ENCODE data around the gene PELI2. TPM values are rescaled to one million over a fixed set of nuclear protein-coding genes. Genes with fewer than 3 reads are reported as not detected.

Gene PELI2
- total RNA-seq, 1 experiment from 2014 or later, result 23.5 TPM

DNA sequence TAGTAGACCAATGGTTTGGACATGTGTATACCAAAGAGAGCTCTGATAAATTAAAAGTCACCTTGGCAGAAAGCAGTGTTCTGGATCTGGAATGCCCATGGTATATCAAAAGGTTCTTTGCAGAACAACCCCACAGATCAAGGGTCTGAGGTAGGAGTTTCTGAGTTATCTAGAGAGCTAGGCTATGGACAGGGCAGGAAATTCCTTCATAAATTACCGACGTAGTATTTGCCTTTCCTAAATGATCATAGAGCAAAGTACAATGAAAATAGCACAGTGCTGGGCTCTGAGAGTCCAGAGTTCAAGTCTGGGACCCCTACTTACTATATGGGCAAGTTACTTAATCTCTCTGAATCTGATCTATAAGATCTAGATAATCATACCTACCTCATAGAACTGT lies 35.3 kb upstream of the PELI2 start:
- Mint-ChIP-seq H3K4me1 (peaks cover 22% of the 10 kb centered on the region), H3K27me3 (ENCODE audit: low read depth) (peaks cover 2% of the 10 kb centered on the region; the same call in 1 of the 2 replicates), H3K27ac (no peak overlapping the region), H3K4me3 (no peak overlapping the region), H3K36me3 (no peaks in the 10 kb centered on the region), H3K9me3 (peaks cover 13% of the 10 kb centered on the region)
- ChIA-PET POLR2A (no interaction called here), CTCF (no interaction called here)
- no peak for TF ChIP-seq GTF2I (CRISPR knock-in tag; conservative IDR thresholded peaks at IDR 0.05)
- TF ChIP-seq SMAD4 (CRISPR knock-in tag; IDR thresholded peaks at IDR 0.05), result no peak
- TF ChIP-seq NFE2L1 (CRISPR knock-in tag; IDR thresholded peaks at IDR 0.05), result no peak
- TF ChIP-seq, protein P1, sequence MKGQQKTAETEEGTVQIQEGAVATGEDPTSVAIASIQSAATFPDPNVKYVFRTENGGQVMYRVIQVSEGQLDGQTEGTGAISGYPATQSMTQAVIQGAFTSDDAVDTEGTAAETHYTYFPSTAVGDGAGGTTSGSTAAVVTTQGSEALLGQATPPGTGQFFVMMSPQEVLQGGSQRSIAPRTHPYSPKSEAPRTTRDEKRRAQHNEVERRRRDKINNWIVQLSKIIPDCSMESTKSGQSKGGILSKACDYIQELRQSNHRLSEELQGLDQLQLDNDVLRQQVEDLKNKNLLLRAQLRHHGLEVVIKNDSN (CRISPR knock-in tag; IDR thresholded peaks at IDR 0.05), result no peak
- TF ChIP-seq HMGA2 (CRISPR knock-in tag; IDR thresholded peaks at IDR 0.05), result no peak
- TF ChIP-seq, protein P2, sequence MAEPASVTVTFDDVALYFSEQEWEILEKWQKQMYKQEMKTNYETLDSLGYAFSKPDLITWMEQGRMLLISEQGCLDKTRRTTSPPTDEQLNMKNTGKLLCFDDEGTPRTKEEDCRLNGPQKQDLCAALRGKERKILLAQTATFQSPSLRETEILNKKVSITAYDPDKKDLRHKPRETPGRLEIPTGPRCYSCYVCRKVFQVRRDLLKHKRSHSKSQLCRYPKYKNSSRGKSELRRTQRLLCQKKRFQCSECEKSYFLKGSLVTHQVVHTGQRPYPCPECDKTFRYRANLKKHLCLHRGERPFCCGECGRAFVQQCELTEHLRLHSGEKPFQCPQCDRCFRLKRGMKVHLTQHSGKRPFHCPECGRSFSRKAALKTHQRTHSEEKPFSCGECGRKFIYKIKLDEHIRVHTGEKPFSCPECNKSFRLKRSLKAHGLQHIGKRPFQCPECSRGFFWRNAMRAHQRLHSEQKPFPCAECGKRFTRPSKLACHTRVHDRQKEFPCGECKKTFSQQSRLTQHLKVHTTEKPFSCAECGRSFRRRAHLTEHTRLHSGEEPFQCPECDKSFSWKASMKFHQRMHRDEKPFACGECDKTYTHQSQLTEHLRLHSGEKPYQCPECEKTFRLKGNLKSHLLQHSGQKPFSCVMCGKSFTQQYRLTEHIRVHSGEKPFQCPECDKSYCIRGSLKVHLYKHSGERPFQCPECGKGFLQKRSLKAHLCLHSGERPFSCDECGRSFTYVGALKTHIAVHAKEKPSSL (CRISPR knock-in tag; conservative IDR thresholded peaks at IDR 0.05), result no peak
- TF ChIP-seq, protein P3, sequence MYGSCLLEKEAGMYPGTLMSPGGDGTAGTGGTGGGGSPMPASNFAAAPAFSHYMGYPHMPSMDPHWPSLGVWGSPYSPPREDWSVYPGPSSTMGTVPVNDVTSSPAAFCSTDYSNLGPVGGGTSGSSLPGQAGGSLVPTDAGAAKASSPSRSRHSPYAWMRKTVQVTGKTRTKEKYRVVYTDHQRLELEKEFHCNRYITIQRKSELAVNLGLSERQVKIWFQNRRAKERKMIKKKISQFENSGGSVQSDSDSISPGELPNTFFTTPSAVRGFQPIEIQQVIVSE (CRISPR knock-in tag; IDR thresholded peaks at IDR 0.05; ENCODE audit: borderline replicate concordance), result no peak
- no peak for TF ChIP-seq CREB1 (CRISPR knock-in tag; IDR thresholded peaks at IDR 0.05)
- DNase-seq (ENCODE audit: low spot score) (no peak), ATAC-seq (no peak)

DNA sequence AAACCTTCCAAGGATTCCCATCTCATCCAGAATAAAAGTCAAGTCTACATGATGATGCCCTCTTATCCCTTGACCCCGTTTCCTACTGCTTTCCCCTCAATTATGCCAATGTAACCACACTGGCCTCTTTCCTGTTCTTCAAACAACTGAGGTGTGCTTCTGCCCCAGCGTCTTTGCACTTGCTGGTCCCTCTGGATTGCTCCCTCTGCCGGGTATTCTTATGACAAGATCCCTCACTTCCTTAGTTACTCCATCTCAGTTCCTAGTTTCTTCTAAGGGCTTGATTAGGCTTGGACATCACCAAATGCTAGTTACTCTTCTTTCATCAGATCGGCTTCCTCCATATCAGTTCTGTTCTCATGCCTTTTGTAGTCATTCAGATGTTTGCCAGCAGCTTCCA lies 32.7 kb upstream of the PELI2 start:
- peaks cover 44% of the 10 kb centered on the region for H3K4me1 Mint-ChIP-seq
- no peak overlapping the region for H3K27ac Mint-ChIP-seq
- ATAC-seq, result no peak
- no peak for DNase-seq (ENCODE audit: low spot score)
- TF ChIP-seq ZNF219 (CRISPR knock-in tag; IDR thresholded peaks at IDR 0.05; ENCODE audit: borderline replicate concordance), result no peak
- TF ChIP-seq JAZF1 (CRISPR knock-in tag; IDR thresholded peaks at IDR 0.05), result no peak
- TF ChIP-seq ESRRA (CRISPR knock-in tag; IDR thresholded peaks at IDR 0.05; ENCODE audit: borderline replicate concordance), result no peak
- no peak for TF ChIP-seq NFE2L1 (CRISPR knock-in tag; IDR thresholded peaks at IDR 0.05)
- TF ChIP-seq KAT7 (CRISPR knock-in tag; IDR thresholded peaks at IDR 0.05; ENCODE audit: borderline replicate concordance), result no peak
- TF ChIP-seq, protein P4, sequence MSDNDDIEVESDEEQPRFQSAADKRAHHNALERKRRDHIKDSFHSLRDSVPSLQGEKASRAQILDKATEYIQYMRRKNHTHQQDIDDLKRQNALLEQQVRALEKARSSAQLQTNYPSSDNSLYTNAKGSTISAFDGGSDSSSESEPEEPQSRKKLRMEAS (CRISPR knock-in tag; IDR thresholded peaks at IDR 0.05), result no peak
- TF ChIP-seq, protein P5, sequence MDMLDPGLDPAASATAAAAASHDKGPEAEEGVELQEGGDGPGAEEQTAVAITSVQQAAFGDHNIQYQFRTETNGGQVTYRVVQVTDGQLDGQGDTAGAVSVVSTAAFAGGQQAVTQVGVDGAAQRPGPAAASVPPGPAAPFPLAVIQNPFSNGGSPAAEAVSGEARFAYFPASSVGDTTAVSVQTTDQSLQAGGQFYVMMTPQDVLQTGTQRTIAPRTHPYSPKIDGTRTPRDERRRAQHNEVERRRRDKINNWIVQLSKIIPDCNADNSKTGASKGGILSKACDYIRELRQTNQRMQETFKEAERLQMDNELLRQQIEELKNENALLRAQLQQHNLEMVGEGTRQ (CRISPR knock-in tag; IDR thresholded peaks at IDR 0.05), result no peak
- TF ChIP-seq GRHL2 (CRISPR knock-in tag; IDR thresholded peaks at IDR 0.05; ENCODE audit: insufficient replicate concordance, severe bottlenecking), result no peak
- TF ChIP-seq FOXJ3 (CRISPR knock-in tag; IDR thresholded peaks at IDR 0.05; ENCODE audit: borderline replicate concordance), result no peak
- TF ChIP-seq, protein P6, sequence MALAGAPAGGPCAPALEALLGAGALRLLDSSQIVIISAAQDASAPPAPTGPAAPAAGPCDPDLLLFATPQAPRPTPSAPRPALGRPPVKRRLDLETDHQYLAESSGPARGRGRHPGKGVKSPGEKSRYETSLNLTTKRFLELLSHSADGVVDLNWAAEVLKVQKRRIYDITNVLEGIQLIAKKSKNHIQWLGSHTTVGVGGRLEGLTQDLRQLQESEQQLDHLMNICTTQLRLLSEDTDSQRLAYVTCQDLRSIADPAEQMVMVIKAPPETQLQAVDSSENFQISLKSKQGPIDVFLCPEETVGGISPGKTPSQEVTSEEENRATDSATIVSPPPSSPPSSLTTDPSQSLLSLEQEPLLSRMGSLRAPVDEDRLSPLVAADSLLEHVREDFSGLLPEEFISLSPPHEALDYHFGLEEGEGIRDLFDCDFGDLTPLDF (CRISPR knock-in tag; IDR thresholded peaks at IDR 0.05), result no peak
- TF ChIP-seq ATF1 (CRISPR knock-in tag; IDR thresholded peaks at IDR 0.05), result no peak
- TF ChIP-seq SOX15 (CRISPR knock-in tag; IDR thresholded peaks at IDR 0.05), result no peak
- TF ChIP-seq NFATC4 (CRISPR knock-in tag; IDR thresholded peaks at IDR 0.05), result no peak
- no peaks in the 10 kb centered on the region for H3K36me3 Mint-ChIP-seq
- no peak overlapping the region for H3K4me3 Mint-ChIP-seq
- peaks cover 2% of the 10 kb centered on the region; the same call in 1 of the 2 replicates for H3K27me3 Mint-ChIP-seq (ENCODE audit: low read depth)
- POLR2A ChIA-PET, result no interaction called here
- peaks cover 13% of the 10 kb centered on the region for H3K9me3 Mint-ChIP-seq
- CTCF ChIA-PET, result no interaction called here

Data from WTC11 (cell line).